BLaER1 treated with 17β-estradiol and CSF1 and Interleukin-3, amounts not matched to agents 10 nM and 100 nM (cell line): ENCODE measurements around the gene RICTOR.

Source experiments
- H3K27ac ChIP-seq, 11 experiments: shearing (Covaris generic); formaldehyde crosslinking; 2 replicates each; pipeline ENCODE4 v1.8.1; 2022
- H3K27me3 ChIP-seq, 11 experiments: shearing (Covaris generic); formaldehyde crosslinking; 2 replicates each; pipeline ENCODE4 v1.8.1; 2022
- H3K36me3 ChIP-seq, 11 experiments: shearing (Covaris generic); formaldehyde crosslinking; 2 replicates each; pipeline ENCODE4 v1.8.1; 2022
- H3K4me1 ChIP-seq, 10 experiments: shearing (Covaris generic); formaldehyde crosslinking; 2 replicates each; pipeline ENCODE4 v1.8.1; 2022
- H3K4me2 ChIP-seq, 11 experiments: shearing (Covaris generic); formaldehyde crosslinking; 2 replicates each; pipeline ENCODE4 v1.8.1; 2022
- H3K4me3 ChIP-seq, 10 experiments: shearing (Covaris generic); formaldehyde crosslinking; 2 replicates each; pipeline ENCODE4 v1.8.1; 2022
- H3K9ac ChIP-seq, 11 experiments: shearing (Covaris generic); formaldehyde crosslinking; 2 replicates each; pipeline ENCODE4 v1.8.1; 2022
- H3K9me3 ChIP-seq, 11 experiments: shearing (Covaris generic); formaldehyde crosslinking; replicated peaks in 1 of 11; 2 replicates each; pipeline ENCODE4 v1.8.1; 2022
- H4K20me1 ChIP-seq, 11 experiments: shearing (Covaris generic); formaldehyde crosslinking; 2 replicates each; pipeline ENCODE4 v1.8.1; 2022
- Cebpa-rat ChIP-seq, 11 experiments: shearing (Covaris generic); IDR thresholded peaks; 2 replicates each; pipeline ENCODE4 v1.8.1; 2022

The RICTOR gene

GRCh38 chr5:38938973-38939372, 135.2 kb downstream of the RICTOR start:
- no peak for TF ChIP-seq Cebpa-rat (IDR thresholded peaks at IDR 0.05)
- no peak overlapping the region for H3K9ac ChIP-seq
- no peaks in the 10 kb centered on the region for H3K9me3 ChIP-seq
- H3K4me1 ChIP-seq, result peaks cover 0 to 7% (median 0%) of the 10 kb centered on the region in 10 experiments; a peak in 6 of 20 replicates
- peaks cover 0 to 4% (median 0%) of the 10 kb centered on the region in 11 experiments; a peak in 1 of 22 replicates for H4K20me1 ChIP-seq
- H3K4me3 ChIP-seq, result no peak overlapping the region
- no peak overlapping the region for H3K27ac ChIP-seq
- H3K27me3 ChIP-seq, result no peaks in the 10 kb centered on the region
- H3K4me2 ChIP-seq, result no peak overlapping the region
- H3K36me3 ChIP-seq, result peaks cover 33 to 76% (median 53%) of the 10 kb centered on the region in 11 experiments

- no peak for TF ChIP-seq Cebpa-rat (IDR thresholded peaks at IDR 0.05)
- H3K9ac ChIP-seq, result no peak overlapping the region
- H3K4me1 ChIP-seq, result peaks cover 0 to 11% (median 2%) of the 10 kb centered on the region in 10 experiments; a peak in 6 of 20 replicates
- H4K20me1 ChIP-seq, result peaks cover 0 to 4% (median 0%) of the 10 kb centered on the region in 11 experiments; a peak in 1 of 22 replicates
- H3K36me3 ChIP-seq, result peaks cover 28 to 70% (median 48%) of the 10 kb centered on the region in 11 experiments
- no peaks in the 10 kb centered on the region for H3K9me3 ChIP-seq
- H3K27me3 ChIP-seq, result no peaks in the 10 kb centered on the region
- H3K27ac ChIP-seq, result no peak overlapping the region
- H3K4me2 ChIP-seq, result no peak overlapping the region
- no peak overlapping the region for H3K4me3 ChIP-seq
Observed at GRCh38 chr5:38938424-38938823, 135.8 kb downstream of the RICTOR start.

GRCh38 chr5:38936269-38936668, 137.9 kb downstream of the RICTOR start:
- Histone ChIP-seq H3K4me2 (no peak overlapping the region), H3K9ac (no peak overlapping the region), H3K27ac (no peak overlapping the region), H3K27me3 (no peaks in the 10 kb centered on the region), H4K20me1 (no peaks in the 10 kb centered on the region), H3K4me1 (peaks cover 0 to 24% (median 2%) of the 10 kb centered on the region in 10 experiments; a peak in 6 of 20 replicates), H3K4me3 (no peak overlapping the region), H3K36me3 (peaks cover 8 to 49% (median 26%) of the 10 kb centered on the region in 11 experiments; a peak in 20 of 22 replicates), H3K9me3 (no peaks in the 10 kb centered on the region)
- TF ChIP-seq Cebpa-rat (IDR thresholded peaks at IDR 0.05), result no peak

GRCh38 chr5:38935437-38935836, 138.8 kb downstream of the RICTOR start:
- no peaks in the 10 kb centered on the region for H3K27me3 ChIP-seq
- H3K9ac ChIP-seq, result no peak overlapping the region
- H3K9me3 ChIP-seq, result no peaks in the 10 kb centered on the region
- no peak overlapping the region for H3K27ac ChIP-seq
- H3K4me3 ChIP-seq, result no peak overlapping the region
- TF ChIP-seq Cebpa-rat (IDR thresholded peaks at IDR 0.05), result no peak
- H3K4me1 ChIP-seq, result peaks cover 0 to 24% (median 1%) of the 10 kb centered on the region in 10 experiments; a peak in 6 of 20 replicates
- peaks cover 4 to 41% (median 24%) of the 10 kb centered on the region in 11 experiments; a peak in 19 of 22 replicates for H3K36me3 ChIP-seq
- no peak overlapping the region for H3K4me2 ChIP-seq
- no peaks in the 10 kb centered on the region for H4K20me1 ChIP-seq

- no peak overlapping the region for H3K4me3 ChIP-seq
- no peak for TF ChIP-seq Cebpa-rat (IDR thresholded peaks at IDR 0.05)
- no peaks in the 10 kb centered on the region for H4K20me1 ChIP-seq
- no peak overlapping the region for H3K9ac ChIP-seq
- H3K27ac ChIP-seq, result no peak overlapping the region
- H3K4me1 ChIP-seq, result peaks cover 0 to 24% (median 0%) of the 10 kb centered on the region in 10 experiments; a peak in 5 of 20 replicates
- peaks cover 0 to 7% (median 0%) of the 10 kb centered on the region in 11 experiments; a peak in 4 of 22 replicates for H3K9me3 ChIP-seq
- no peak overlapping the region for H3K4me2 ChIP-seq
- H3K36me3 ChIP-seq, result peaks cover 0 to 20% (median 13%) of the 10 kb centered on the region in 11 experiments; a peak in 16 of 22 replicates
- no peaks in the 10 kb centered on the region for H3K27me3 ChIP-seq
Observed at GRCh38 chr5:38932854-38933408, 141.3 kb downstream of the RICTOR start.

GRCh38 chr5:38931731-38932130, 142.5 kb downstream of the RICTOR start:
- Histone ChIP-seq H3K27ac (no peak overlapping the region), H3K4me3 (no peak overlapping the region)

GRCh38 chr5:38929838-38930237, 144.4 kb downstream of the RICTOR start:
- no peaks in the 10 kb centered on the region for H3K36me3 ChIP-seq
- H3K27ac ChIP-seq, result no peak overlapping the region
- no peak for TF ChIP-seq Cebpa-rat (IDR thresholded peaks at IDR 0.05)
- no peak overlapping the region for H3K4me2 ChIP-seq
- H3K4me1 ChIP-seq, result peaks cover 0 to 24% (median 0%) of the 10 kb centered on the region in 10 experiments; a peak in 5 of 20 replicates
- H3K4me3 ChIP-seq, result no peak overlapping the region
- H4K20me1 ChIP-seq, result no peaks in the 10 kb centered on the region
- no peaks in the 10 kb centered on the region for H3K27me3 ChIP-seq
- peaks cover 0 to 19% (median 10%) of the 10 kb centered on the region in 11 experiments; a peak in 17 of 22 replicates for H3K9me3 ChIP-seq
- no peak overlapping the region for H3K9ac ChIP-seq

More at GRCh38 chr5:38931731-38932130, 142.5 kb downstream of the RICTOR start:
- TF ChIP-seq Cebpa-rat (IDR thresholded peaks at IDR 0.05), result no peak
- H3K27me3 ChIP-seq, result no peaks in the 10 kb centered on the region
- peaks cover 0 to 18% (median 9%) of the 10 kb centered on the region in 11 experiments; a peak in 17 of 22 replicates for H3K9me3 ChIP-seq
- no peak overlapping the region for H3K9ac ChIP-seq
- H4K20me1 ChIP-seq, result no peaks in the 10 kb centered on the region
- H3K4me2 ChIP-seq, result 0 out of 22 replicates have a peak overlapping the region, but pooled peaks of 1 of the 11 experiments have one; percentile 3
- peaks cover 0 to 24% (median 0%) of the 10 kb centered on the region in 10 experiments; a peak in 5 of 20 replicates for H3K4me1 ChIP-seq
- H3K36me3 ChIP-seq, result peaks cover 0 to 8% (median 4%) of the 10 kb centered on the region in 11 experiments; a peak in 8 of 22 replicates

- no peaks in the 10 kb centered on the region for H3K36me3 ChIP-seq
- no peak overlapping the region for H3K27ac ChIP-seq
- no peaks in the 10 kb centered on the region for H3K27me3 ChIP-seq
- H3K4me3 ChIP-seq, result no peak overlapping the region
- no peaks in the 10 kb centered on the region for H4K20me1 ChIP-seq
- H3K9me3 ChIP-seq, result peaks cover 0 to 19% (median 10%) of the 10 kb centered on the region in 11 experiments; a peak in 17 of 22 replicates
- no peak overlapping the region for H3K4me2 ChIP-seq
- H3K9ac ChIP-seq, result no peak overlapping the region
- H3K4me1 ChIP-seq, result peaks cover 0 to 11% (median 0%) of the 10 kb centered on the region in 10 experiments; a peak in 3 of 20 replicates
- no peak for TF ChIP-seq Cebpa-rat (IDR thresholded peaks at IDR 0.05)
Observed at GRCh38 chr5:38927470-38927869, 146.7 kb downstream of the RICTOR start.

GRCh38 chr5:38926121-38926520, 148.1 kb downstream of the RICTOR start:
- H4K20me1 ChIP-seq, result no peaks in the 10 kb centered on the region
- no peaks in the 10 kb centered on the region for H3K4me1 ChIP-seq
- no peak overlapping the region for H3K9ac ChIP-seq
- H3K27ac ChIP-seq, result no peak overlapping the region
- no peak for TF ChIP-seq Cebpa-rat (IDR thresholded peaks at IDR 0.05)
- no peaks in the 10 kb centered on the region for H3K27me3 ChIP-seq
- H3K4me3 ChIP-seq, result no peak overlapping the region
- H3K9me3 ChIP-seq, result peaks cover 0 to 19% (median 10%) of the 10 kb centered on the region in 11 experiments; a peak in 17 of 22 replicates
- H3K36me3 ChIP-seq, result no peaks in the 10 kb centered on the region
- H3K4me2 ChIP-seq, result no peak overlapping the region
